Panc1 (cell line): Measurements from ENCODE around the gene YOD1. TPM values are rescaled to one million over a fixed set of nuclear protein-coding genes. Genes with fewer than 3 reads are reported as not detected.

Experiments used
- ATAC-seq: fragments of 200-7000 bp; cut with Tn5 transposase; 2 replicates; pipeline ENCODE4 v1.9.1; 2020; ENCODE audit warnings: mild to moderate bottlenecking, moderate library complexity
- BruUV-seq: library from RNA; stranded (reverse); fragments of 400-500 nt; replicated peaks from 2 replicates; lab custom pipeline; 2021; lab: Mats Ljungman, UMichigan
- CTCF ChIA-PET: fragments of 300-600 bp; sonication (Branson Sonifier 250); formaldehyde crosslinking; loops from one replicate; lab custom pipeline; 2022; ENCODE audit warnings: antibody characterized with exemption; lab: Charles Lee
- POLR2A ChIA-PET: fragments of 300-600 bp; sonication (Branson Sonifier 250); formaldehyde crosslinking; loops from one replicate; lab custom pipeline; 2022; ENCODE audit warnings: antibody characterized with exemption; lab: Charles Lee
- DNase-seq: peaks from one replicate; pipeline ENCODE4 v3.0.0-alpha.2; 2010; ENCODE audit warnings: low read depth, low spot score
- H3K27ac ChIP-seq: 2 replicates; pipeline ENCODE4 v1.5.1; 2011; ENCODE audit warnings: mild to moderate bottlenecking, low read length, inconsistent platforms
- H3K27me3 ChIP-seq: fragments of 200-500 bp; sonication (Bioruptor generic); 2 replicates; pipeline ENCODE4 v1.6.0; 2014; ENCODE audit warnings: low read length, inconsistent platforms; ENCODE audit not compliant: control insufficient read depth, insufficient read depth
- H3K36me3 ChIP-seq: fragments of 200-500 bp; sonication (Bioruptor generic); 2 replicates; pipeline ENCODE4 v1.5.1; 2014; ENCODE audit warnings: inconsistent platforms, mild to moderate bottlenecking, low read length, moderate library complexity; ENCODE audit not compliant: control insufficient read depth, insufficient read depth
- H3K4me1 ChIP-seq: 2 replicates; pipeline ENCODE4 v1.5.1; 2011; ENCODE audit warnings: inconsistent platforms, mild to moderate bottlenecking, low read length, moderate library complexity; ENCODE audit not compliant: control insufficient read depth, insufficient read depth
- H3K4me3 ChIP-seq, 2 experiments: 2 replicates each; pipeline ENCODE4 v1.5.1; 2011 to 2012; ENCODE audit warnings: low read depth in 2 of 2, low read length in 2 of 2, mild to moderate bottlenecking in 2 of 2, inconsistent platforms in 1 of 2, moderate library complexity in 1 of 2
- H3K9me3 ChIP-seq: fragments of 200-500 bp; sonication (Bioruptor generic); 2 replicates; pipeline ENCODE4 v1.5.1; 2014; ENCODE audit warnings: low read depth, mild to moderate bottlenecking, inconsistent platforms, low read length, moderate library complexity; ENCODE audit not compliant: control insufficient read depth, insufficient read depth
- POLR2AphosphoS5 ChIP-seq: IDR thresholded peaks from 2 replicates; pipeline ENCODE4 v1.6.1; 2012; ENCODE audit warnings: mild to moderate bottlenecking, low read depth, low read length, moderate library complexity
- REST ChIP-seq, 2 experiments: IDR thresholded peaks; 2 replicates each; pipeline ENCODE4 v1.6.1; 2011 to 2012; ENCODE audit warnings: low read depth in 2 of 2, control low read depth in 1 of 2, low read length in 1 of 2, mild to moderate bottlenecking in 1 of 2, moderate library complexity in 1 of 2; ENCODE audit not compliant: insufficient read depth in 1 of 2
- SIN3A ChIP-seq: IDR thresholded peaks from 2 replicates; pipeline ENCODE4 v1.6.1; 2012; ENCODE audit warnings: low read depth, mild to moderate bottlenecking, low read length, moderate library complexity, borderline replicate concordance; ENCODE audit not compliant: insufficient read depth
- TCF7L2 ChIP-seq: IDR thresholded peaks from 2 replicates; pipeline ENCODE4 v1.6.1; 2011; ENCODE audit warnings: mild to moderate bottlenecking, low read depth, low read length, inconsistent platforms
- in situ Hi-C: cut with HindIII; loops from 2 replicates; pipeline ENCODE4 v1.10.0; 2016; ENCODE audit warnings: low sequenced_read_pairs, low pct_unique_long_range_greater_than_20kb
- intact Hi-C: fragments of 100-400 bp; cut with micrococcal nuclease; formaldehyde crosslinking; loops from one replicate; pipeline ENCODE4 v1.10.0; 2022; ENCODE audit not compliant: unreplicated experiment
- total RNA-seq: library from RNA; stranded (reverse); gene quantifications from one replicate; pipeline ENCODE4 v1.2.1, GENCODE V29; 2021; ENCODE audit not compliant: unreplicated experiment
- TF ChIP-seq, protein P1 (sequence below): fragments of 450-650 bp; IDR thresholded peaks from 2 replicates; pipeline ENCODE4 v1.5.1; 2017; ENCODE audit warnings: mild to moderate bottlenecking

Gene YOD1
- total RNA-seq, 1 experiment from 2014 or later, result 7.1 TPM

DNA sequence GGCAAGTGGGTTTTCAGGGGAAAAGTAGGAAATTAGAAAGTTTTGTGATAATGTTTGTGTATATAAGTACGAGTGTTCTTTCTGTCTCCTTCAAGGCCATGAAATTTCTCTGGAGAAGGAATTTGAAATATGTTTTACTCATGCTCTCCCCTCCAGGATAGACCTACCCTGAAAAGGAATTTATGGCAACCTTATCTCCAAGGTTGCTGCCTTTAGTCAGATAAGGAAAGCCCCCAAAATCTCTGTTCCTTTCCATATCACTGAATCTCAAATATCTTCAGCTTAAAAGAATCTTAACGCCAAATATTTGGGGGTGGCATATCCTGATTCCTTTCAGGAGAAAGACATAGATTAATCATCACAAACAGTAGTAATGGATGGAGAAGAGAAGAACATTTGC lies 37.2 kb upstream of the YOD1 start:
- intact Hi-C loops, result no loop called here
- CTCF ChIA-PET, result no interaction called here
- DNase-seq (no peak), ATAC-seq (no peak)
- no peak for TF ChIP-seq REST (IDR thresholded peaks at IDR 0.05; ENCODE audit: insufficient read depth in 1 of 2, low read depth in 2 of 2, low read length in 1 of 2)
- TF ChIP-seq TCF7L2, result no peak
- TF ChIP-seq POLR2AphosphoS5, result no peak
- TF ChIP-seq, protein P1, sequence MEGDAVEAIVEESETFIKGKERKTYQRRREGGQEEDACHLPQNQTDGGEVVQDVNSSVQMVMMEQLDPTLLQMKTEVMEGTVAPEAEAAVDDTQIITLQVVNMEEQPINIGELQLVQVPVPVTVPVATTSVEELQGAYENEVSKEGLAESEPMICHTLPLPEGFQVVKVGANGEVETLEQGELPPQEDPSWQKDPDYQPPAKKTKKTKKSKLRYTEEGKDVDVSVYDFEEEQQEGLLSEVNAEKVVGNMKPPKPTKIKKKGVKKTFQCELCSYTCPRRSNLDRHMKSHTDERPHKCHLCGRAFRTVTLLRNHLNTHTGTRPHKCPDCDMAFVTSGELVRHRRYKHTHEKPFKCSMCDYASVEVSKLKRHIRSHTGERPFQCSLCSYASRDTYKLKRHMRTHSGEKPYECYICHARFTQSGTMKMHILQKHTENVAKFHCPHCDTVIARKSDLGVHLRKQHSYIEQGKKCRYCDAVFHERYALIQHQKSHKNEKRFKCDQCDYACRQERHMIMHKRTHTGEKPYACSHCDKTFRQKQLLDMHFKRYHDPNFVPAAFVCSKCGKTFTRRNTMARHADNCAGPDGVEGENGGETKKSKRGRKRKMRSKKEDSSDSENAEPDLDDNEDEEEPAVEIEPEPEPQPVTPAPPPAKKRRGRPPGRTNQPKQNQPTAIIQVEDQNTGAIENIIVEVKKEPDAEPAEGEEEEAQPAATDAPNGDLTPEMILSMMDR, result no peak
- no peak for TF ChIP-seq SIN3A
- no TSS peak for BruUV-seq
- H3K4me3 ChIP-seq, result no peak overlapping the region
- H3K27me3 ChIP-seq, result no peaks in the 10 kb centered on the region
- H3K36me3 ChIP-seq, result no peaks in the 10 kb centered on the region
- POLR2A ChIA-PET, result no interaction called here
- no peak overlapping the region for H3K27ac ChIP-seq
- no peaks in the 10 kb centered on the region for H3K9me3 ChIP-seq
- in situ Hi-C loops, result no loop called here
- H3K4me1 ChIP-seq, result 0 out of 2 replicates have a peak, but pooled peaks cover 2% of the 10 kb centered on the region

- ATAC-seq, result no peak
- Histone ChIP-seq H3K4me3 (no peak overlapping the region), H3K9me3 (no peaks in the 10 kb centered on the region), H3K27ac (no peak overlapping the region), H3K27me3 (no peaks in the 10 kb centered on the region), H3K4me1 (0 out of 2 replicates have a peak, but pooled peaks cover 2% of the 10 kb centered on the region), H3K36me3 (no peaks in the 10 kb centered on the region)
- no peak for DNase-seq
- BruUV-seq, result no TSS peak
- intact Hi-C loops, result no loop called here
- ChIA-PET POLR2A (no interaction called here), CTCF (no interaction called here)
- in situ Hi-C loops, result no loop called here
- TF ChIP-seq SIN3A (no peak), TCF7L2 (no peak), REST (IDR thresholded peaks at IDR 0.05; ENCODE audit: insufficient read depth in 1 of 2, low read depth in 2 of 2, low read length in 1 of 2) (no peak), POLR2AphosphoS5 (no peak)
- TF ChIP-seq, protein P1, result no peak
Observed at GRCh38 chr1:207085887-207086286, 34.9 kb upstream of the YOD1 start.
